ENCODE results near the gene S100A5.
A peak's percentile ranks its signal among the peaks of the same experiment; 100 is the strongest.

- no peak for TF ChIP-seq POLR2A (IDR thresholded peaks at IDR 0.05)
- TF ChIP-seq CTCF (IDR thresholded peaks at IDR 0.05), result peak; percentile 57 to 86 (median 76)
- peak; percentile 92 for TF ChIP-seq POLR2AphosphoS5 (IDR thresholded peaks at IDR 0.05)
- no peak for TF ChIP-seq EP300 (IDR thresholded peaks at IDR 0.05)
Measured at GRCh38 chr1:153572569-153573015, 31.9 kb upstream of the S100A5 start.

All from gastroesophageal sphincter (tissue), 3 donors.